ENCODE measurements around the gene RCSD1. TPM values are rescaled to one million over a fixed set of nuclear protein-coding genes. Genes with fewer than 3 reads are reported as not detected.
"Not testable (repeated sequence)": the region's sequence is repeated elsewhere in the genome, so short reads cannot be mapped to it uniquely, and the experiment has no call there.

Gene RCSD1
- total and polyA plus RNA-seq, 2 donors (not counting 3 experiments of a cell fraction or from before 2014, with no cell fraction given): 0.08 to 1.00 TPM

DNA sequence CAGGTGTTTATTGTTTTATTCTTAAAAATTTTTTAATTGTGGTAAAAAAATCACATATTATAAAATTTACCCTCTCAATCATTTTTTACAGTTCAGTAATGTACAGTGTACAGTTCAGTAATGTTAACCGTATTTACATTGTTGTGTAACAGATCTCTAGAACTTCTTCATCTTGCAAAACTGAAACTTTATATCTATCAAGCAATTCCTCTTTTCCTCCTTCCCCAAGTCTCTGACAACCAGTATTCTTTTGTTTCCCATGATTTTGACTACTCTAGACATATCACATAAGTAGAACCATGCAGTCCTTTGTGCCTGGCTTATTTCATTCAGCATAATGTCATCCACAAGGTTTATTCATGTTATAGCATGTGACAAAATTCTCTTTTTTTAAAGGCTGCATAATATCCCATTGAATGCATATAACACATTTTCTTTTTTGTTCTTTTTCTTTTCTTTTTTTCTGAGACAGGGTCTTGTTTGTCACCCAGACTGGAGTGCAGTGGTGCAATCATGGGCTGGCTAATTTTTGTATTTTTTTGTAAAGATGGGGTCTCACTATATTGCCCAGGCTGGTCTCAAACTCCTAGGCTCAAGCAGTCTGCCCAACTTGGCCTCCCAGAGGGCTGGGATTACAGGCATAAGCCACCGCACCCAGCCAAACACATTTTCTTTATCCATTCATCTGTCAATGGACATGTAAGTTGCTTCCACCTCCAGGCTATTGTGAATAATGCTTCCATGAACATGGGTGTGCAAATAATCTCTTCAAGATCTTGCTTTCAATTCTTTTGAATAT is 17.2 kb upstream of the RCSD1 start:
- Histone ChIP-seq H3K9me1 (replicated peaks; ENCODE audit: control insufficient read depth, extremely low read depth, insufficient read depth, low read length) (no peaks in the 10 kb centered on the region), H3K79me2 (ENCODE audit: control insufficient read depth, insufficient read depth, low read length) (no peaks in the 10 kb centered on the region), H2AFZ (ENCODE audit: low read depth, low read length) (no peak overlapping the region), H3K4me1 (ENCODE audit: control insufficient read depth, extremely low read depth, insufficient read depth, low read length) (no peaks in the 10 kb centered on the region), H4K20me1 (replicated peaks; ENCODE audit: control insufficient read depth, extremely low read depth, insufficient read depth, low read length) (no peaks in the 10 kb centered on the region), H3K27me3 (ENCODE audit: control insufficient read depth in 2 of 2, insufficient read depth in 2 of 2, low read length in 2 of 2) (no peaks in the 10 kb centered on the region), H3K27ac (ENCODE audit: insufficient read depth, low read depth, low read length) (no peak overlapping the region), H3K9me3 (replicated peaks; ENCODE audit: control insufficient read depth, insufficient read depth, low read length) (no peaks in the 10 kb centered on the region), H3K36me3 (ENCODE audit: control insufficient read depth in 2 of 2, extremely low read depth in 1 of 2, insufficient read depth in 2 of 2, low read length in 2 of 2) (no peaks in the 10 kb centered on the region), H3K4me2 (ENCODE audit: insufficient read depth, low read length) (no peak overlapping the region), H3K9ac (replicated peaks; ENCODE audit: extremely low read depth, insufficient read depth, low read length) (no peak overlapping the region), H3K4me3 (replicated peaks in 1 of 3; ENCODE audit: insufficient read depth in 1 of 3, low read depth in 1 of 3, low read length in 3 of 3) (no peak overlapping the region)
- DNase-seq (ENCODE audit: low read depth, low spot score): no peak
- FAIRE-seq: no peak
- intact Hi-C loops (cut with micrococcal nuclease) (no loop called here), dilution Hi-C loops (cut with MboI; ENCODE audit: extremely low pct_ligation_motif_present, low sequenced_read_pairs) (no loop called here)
- POLR2A ChIA-PET: no interaction called here
- BruUV-seq (replicated peaks): no TSS peak
- CTCF ChIA-PET: no interaction called here
- no peak for TF ChIP-seq POLR2AphosphoS5 (IDR thresholded peaks at IDR 0.05; ENCODE audit: insufficient read depth, low read depth, low read length)
- TF ChIP-seq FOS (IDR thresholded peaks at IDR 0.05; ENCODE audit: borderline replicate concordance, insufficient read depth, low read length): no peak
- TF ChIP-seq, protein P1, sequence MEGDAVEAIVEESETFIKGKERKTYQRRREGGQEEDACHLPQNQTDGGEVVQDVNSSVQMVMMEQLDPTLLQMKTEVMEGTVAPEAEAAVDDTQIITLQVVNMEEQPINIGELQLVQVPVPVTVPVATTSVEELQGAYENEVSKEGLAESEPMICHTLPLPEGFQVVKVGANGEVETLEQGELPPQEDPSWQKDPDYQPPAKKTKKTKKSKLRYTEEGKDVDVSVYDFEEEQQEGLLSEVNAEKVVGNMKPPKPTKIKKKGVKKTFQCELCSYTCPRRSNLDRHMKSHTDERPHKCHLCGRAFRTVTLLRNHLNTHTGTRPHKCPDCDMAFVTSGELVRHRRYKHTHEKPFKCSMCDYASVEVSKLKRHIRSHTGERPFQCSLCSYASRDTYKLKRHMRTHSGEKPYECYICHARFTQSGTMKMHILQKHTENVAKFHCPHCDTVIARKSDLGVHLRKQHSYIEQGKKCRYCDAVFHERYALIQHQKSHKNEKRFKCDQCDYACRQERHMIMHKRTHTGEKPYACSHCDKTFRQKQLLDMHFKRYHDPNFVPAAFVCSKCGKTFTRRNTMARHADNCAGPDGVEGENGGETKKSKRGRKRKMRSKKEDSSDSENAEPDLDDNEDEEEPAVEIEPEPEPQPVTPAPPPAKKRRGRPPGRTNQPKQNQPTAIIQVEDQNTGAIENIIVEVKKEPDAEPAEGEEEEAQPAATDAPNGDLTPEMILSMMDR (IDR thresholded peaks at IDR 0.05; ENCODE audit: extremely low read depth in 1 of 2, insufficient read depth in 1 of 2, low read depth in 1 of 2, low read length in 2 of 2): no peak
- no peak for TF ChIP-seq MYC (IDR thresholded peaks at IDR 0.05; ENCODE audit: low read depth, low read length)
- no peak for TF ChIP-seq MAX (IDR thresholded peaks at IDR 0.05; ENCODE audit: insufficient read depth, insufficient read length)
- TF ChIP-seq EZH2 (IDR thresholded peaks at IDR 0.05; ENCODE audit: borderline replicate concordance, low read depth, low read length, severe bottlenecking): no peak
- no peak for TF ChIP-seq POLR2A (IDR thresholded peaks at IDR 0.05; ENCODE audit: low read depth, low read length)
- TF ChIP-seq JUN (IDR thresholded peaks at IDR 0.05; ENCODE audit: borderline replicate concordance, insufficient read depth, insufficient read length, low read depth): no peak
- no peak for TF ChIP-seq GATA2 (IDR thresholded peaks at IDR 0.05; ENCODE audit: insufficient read depth, insufficient read length, low read depth, low read length)

- H3K9me3 ChIP-seq (replicated peaks; ENCODE audit: control insufficient read depth, insufficient read depth, low read length); H2AFZ ChIP-seq (ENCODE audit: low read depth, low read length); H3K9ac ChIP-seq (replicated peaks; ENCODE audit: extremely low read depth, insufficient read depth, low read length); H3K27ac ChIP-seq (ENCODE audit: insufficient read depth, low read depth, low read length); H3K79me2 ChIP-seq (ENCODE audit: control insufficient read depth, insufficient read depth, low read length); CTCF ChIA-PET; BruUV-seq (replicated peaks); H3K27me3 ChIP-seq (ENCODE audit: control insufficient read depth in 2 of 2, insufficient read depth in 2 of 2, low read length in 2 of 2); H3K36me3 ChIP-seq (ENCODE audit: control insufficient read depth in 2 of 2, extremely low read depth in 1 of 2, insufficient read depth in 2 of 2, low read length in 2 of 2); FAIRE-seq; H3K4me1 ChIP-seq (ENCODE audit: control insufficient read depth, extremely low read depth, insufficient read depth, low read length); H3K9me1 ChIP-seq (replicated peaks; ENCODE audit: control insufficient read depth, extremely low read depth, insufficient read depth, low read length); H4K20me1 ChIP-seq (replicated peaks; ENCODE audit: control insufficient read depth, extremely low read depth, insufficient read depth, low read length); POLR2A ChIA-PET; dilution Hi-C loops (cut with MboI; ENCODE audit: extremely low pct_ligation_motif_present, low sequenced_read_pairs); H3K4me2 ChIP-seq (ENCODE audit: insufficient read depth, low read length); H3K4me3 ChIP-seq (replicated peaks in 1 of 3; ENCODE audit: insufficient read depth in 1 of 3, low read depth in 1 of 3, low read length in 3 of 3); DNase-seq (ENCODE audit: low read depth, low spot score); intact Hi-C loops (cut with micrococcal nuclease): not testable (repeated sequence)
Measured at GRCh38 chr1:167613984-167614383, 16.0 kb upstream of the RCSD1 start.
